HG03521 (cell line): ENCODE data around the gene RAPGEF2.

ENCODE experiments used
- ATAC-seq: cut with Tn5 transposase; IDR thresholded peaks from one replicate; pipeline ENCODE4 v1.9.1; 2021; ENCODE audit warnings: mild to moderate bottlenecking, moderate library complexity; ENCODE audit not compliant: unreplicated experiment

Gene RAPGEF2

GRCh38 chr4:159390648-159391047, 287.8 kb downstream of the RAPGEF2 start:
- ATAC-seq = no peak

DNA sequence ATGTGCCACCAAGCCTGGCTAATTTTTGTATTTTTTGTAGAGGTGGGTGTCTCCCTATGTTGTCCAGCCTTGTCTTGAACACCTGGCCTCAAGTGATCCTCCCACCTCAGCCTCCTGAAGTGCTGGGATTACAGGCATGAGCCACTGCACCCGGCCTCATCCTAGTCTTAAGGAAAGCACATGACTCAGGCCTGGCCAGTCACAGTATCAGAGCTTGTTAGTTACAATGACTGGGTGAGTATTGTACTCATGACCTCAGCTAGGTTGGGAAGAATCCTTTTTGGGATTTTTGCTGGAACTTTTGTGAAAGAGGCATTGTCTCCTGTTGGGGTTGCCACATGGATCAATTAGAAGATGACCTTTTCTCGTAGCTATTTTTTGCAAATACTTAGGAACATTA, 292.8 kb downstream of the RAPGEF2 start:
- ATAC-seq = no peak

DNA sequence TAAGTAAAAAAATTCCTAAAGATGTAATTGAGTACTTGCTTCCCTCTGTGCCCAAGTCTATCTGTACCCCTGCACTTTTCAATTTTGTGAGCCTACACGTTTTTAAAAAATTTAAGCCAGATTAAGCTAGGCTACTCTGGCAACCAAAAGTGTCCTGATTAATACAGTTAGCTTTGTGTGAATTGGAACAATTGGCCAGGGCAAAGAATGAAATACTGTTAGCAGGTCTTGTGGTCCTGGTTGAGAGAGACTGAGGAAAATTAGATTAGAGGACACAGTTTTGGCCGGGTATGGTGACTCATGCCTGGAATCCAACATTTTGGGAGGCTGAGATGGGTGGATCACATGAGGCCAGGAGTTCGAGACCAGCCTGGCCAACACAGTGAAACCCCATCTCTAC, 293.3 kb downstream of the RAPGEF2 start:
- ATAC-seq = no peak

DNA sequence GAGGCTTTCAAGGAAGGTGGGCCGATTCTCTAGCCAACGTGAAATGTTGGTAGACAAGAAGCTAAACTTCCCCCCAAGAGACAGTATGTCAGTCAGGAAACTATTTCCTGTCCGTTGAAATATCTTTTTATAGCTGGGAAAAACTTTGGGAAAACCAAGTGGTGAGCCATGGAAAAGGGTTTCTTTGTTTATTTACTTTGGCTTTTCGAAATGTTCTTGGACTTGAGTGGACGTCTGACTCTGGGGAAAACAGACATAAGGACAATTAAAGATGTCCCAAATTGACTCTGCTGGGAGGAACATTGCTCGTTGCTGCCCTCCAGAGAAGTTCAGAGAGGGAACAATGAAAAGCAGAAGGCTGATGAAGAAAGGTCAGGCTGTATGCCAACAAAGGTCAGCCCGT, 295.4 kb downstream of the RAPGEF2 start:
- ATAC-seq = no peak

DNA sequence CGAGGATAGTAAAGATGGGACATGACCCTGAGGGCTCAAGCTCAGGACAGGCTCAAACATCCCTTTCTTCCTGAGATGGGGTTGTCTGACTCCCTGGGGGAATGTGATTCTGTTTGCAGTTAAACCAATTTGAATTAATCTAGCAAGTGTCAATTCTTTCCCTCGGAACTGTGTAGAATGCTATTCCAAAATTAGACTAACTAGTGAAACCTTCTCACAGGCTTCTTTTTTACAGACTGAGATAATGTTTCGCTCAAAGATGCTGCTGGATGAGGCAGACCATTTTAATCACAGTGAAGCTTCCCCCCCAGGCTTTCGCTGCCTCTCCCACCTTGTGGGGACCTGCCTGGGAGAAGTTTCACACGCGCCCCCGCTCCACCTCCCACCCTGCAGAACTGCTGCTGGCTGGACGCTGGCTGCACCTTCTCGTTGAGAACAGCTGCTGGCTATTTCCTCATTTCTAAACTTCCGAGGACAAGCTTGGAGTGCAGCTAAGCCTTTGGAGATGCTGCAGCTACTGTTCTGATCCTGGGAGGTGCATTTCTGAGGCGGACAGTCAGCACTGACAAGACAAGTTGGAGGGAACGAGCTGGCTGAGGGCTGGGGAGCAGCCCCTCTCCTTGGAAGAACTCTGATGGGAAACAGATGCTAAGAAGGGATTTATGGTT, 297.8 kb downstream of the RAPGEF2 start:
- ATAC-seq = no peak

DNA sequence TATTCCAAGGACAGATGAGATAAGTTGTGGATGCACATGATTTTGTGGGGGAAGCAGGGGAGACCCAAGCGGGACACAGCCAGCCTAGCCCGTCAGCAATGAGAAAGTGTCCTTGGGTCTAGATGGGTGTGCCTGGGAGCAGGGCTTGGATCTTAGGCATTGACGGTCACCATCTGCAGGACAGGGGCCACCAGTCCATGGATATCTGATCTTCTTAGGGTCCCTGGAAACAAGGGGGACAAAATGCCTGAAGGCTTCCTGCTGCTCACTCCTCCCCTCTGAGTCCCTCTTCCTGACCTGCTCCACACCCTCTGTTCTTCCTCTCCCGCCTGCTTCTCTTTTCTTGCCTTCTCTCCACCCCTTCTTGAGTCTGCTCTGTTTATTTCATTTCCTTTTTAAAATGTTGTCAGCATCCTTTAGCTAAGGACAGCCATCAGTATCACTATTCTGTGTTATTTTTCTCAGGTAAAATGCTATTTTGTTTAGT, 298.4 kb downstream of the RAPGEF2 start:
- ATAC-seq = no peak

GRCh38 chr4:159401791-159402380, 299.0 kb downstream of the RAPGEF2 start:
- ATAC-seq = no peak
